ENCODE measurements around the gene BUD13. TPM values are rescaled to one million over a fixed set of nuclear protein-coding genes. Genes with fewer than 3 reads are reported as not detected.
A peak's percentile ranks its signal among the peaks of the same experiment; 100 is the strongest.

The BUD13 gene
- total RNA-seq, 1 donor from 2014 or later, result 16.9 TPM

DNA sequence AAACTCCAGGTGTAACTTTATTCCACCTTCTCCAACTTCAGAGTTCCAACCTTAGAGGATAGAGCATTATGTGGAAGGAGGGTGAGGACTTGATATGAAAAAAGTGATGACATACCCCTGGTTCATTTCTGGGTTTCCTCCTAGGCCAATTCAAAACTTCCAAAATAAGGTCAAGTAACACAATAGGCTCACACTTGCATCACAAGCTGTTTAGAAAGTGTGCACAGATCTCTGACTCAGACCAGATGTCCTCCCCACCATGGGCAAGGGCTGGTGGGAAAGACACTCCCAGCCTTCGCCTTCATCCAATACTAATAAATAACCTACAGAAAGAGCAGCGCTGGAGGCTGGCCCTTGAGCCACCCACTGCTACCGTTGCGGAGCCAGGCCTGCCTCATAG, 5.8 kb upstream of the BUD13 start:
- Mint-ChIP-seq H3K36me3 (ENCODE audit: low read depth, unreplicated experiment) (peaks cover 32% of the 10 kb centered on the region), H3K4me3 (ENCODE audit: unreplicated experiment) (no peak overlapping the region), H3K27ac (ENCODE audit: unreplicated experiment) (no peak overlapping the region), H3K9me3 (ENCODE audit: unreplicated experiment) (no peaks in the 10 kb centered on the region), H3K4me1 (ENCODE audit: unreplicated experiment) (peaks cover 2% of the 10 kb centered on the region), H3K27me3 (ENCODE audit: unreplicated experiment) (peaks cover 3% of the 10 kb centered on the region)
- no peak for TF ChIP-seq CTCF (IDR thresholded peaks at IDR 0.05; ENCODE audit: unreplicated experiment)
- no peak for DNase-seq (ENCODE audit: low spot score)

- peaks cover 5% of the 10 kb centered on the region for H3K27me3 Mint-ChIP-seq (ENCODE audit: unreplicated experiment)
- TF ChIP-seq CTCF (IDR thresholded peaks at IDR 0.05; ENCODE audit: unreplicated experiment), result no peak
- H3K36me3 Mint-ChIP-seq (ENCODE audit: low read depth, unreplicated experiment), result peaks cover 29% of the 10 kb centered on the region
- DNase-seq (ENCODE audit: low spot score), result no peak
- H3K4me3 Mint-ChIP-seq (ENCODE audit: unreplicated experiment), result peak overlapping the region; percentile 24
- peaks cover 7% of the 10 kb centered on the region for H3K4me1 Mint-ChIP-seq (ENCODE audit: unreplicated experiment)
- no peak overlapping the region for H3K27ac Mint-ChIP-seq (ENCODE audit: unreplicated experiment)
- no peaks in the 10 kb centered on the region for H3K9me3 Mint-ChIP-seq (ENCODE audit: unreplicated experiment)
Observed at GRCh38 chr11:116777056-116777455, 4.3 kb upstream of the BUD13 start.

DNA sequence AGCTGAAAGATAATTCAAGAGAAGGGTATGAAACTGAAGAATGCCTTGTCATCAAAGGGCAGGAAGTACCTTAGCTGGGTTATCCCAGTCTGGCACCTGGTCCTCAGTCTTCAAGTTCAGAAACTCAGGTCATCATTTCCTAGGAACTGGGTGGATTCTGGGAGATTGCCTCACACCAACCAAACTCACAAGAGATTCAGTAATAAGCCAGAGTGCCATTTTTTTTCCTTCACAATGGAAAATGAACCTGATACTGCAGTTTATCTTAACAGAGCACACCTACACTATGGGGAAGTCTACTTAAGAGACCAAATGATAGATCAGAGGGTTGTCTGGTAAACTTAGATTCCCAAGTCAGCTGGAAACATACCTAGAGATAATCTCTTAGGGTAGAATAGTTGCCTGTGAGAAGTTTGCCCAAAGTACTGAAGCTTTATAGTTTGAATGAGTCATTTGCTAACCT, 3.8 kb upstream of the BUD13 start:
- peaks cover 5% of the 10 kb centered on the region for H3K27me3 Mint-ChIP-seq (ENCODE audit: unreplicated experiment)
- no peak for TF ChIP-seq CTCF (IDR thresholded peaks at IDR 0.05; ENCODE audit: unreplicated experiment)
- peak overlapping the region; percentile 24 for H3K4me3 Mint-ChIP-seq (ENCODE audit: unreplicated experiment)
- peaks cover 11% of the 10 kb centered on the region for H3K4me1 Mint-ChIP-seq (ENCODE audit: unreplicated experiment)
- no peaks in the 10 kb centered on the region for H3K9me3 Mint-ChIP-seq (ENCODE audit: unreplicated experiment)
- peaks cover 27% of the 10 kb centered on the region for H3K36me3 Mint-ChIP-seq (ENCODE audit: low read depth, unreplicated experiment)
- no peak for DNase-seq (ENCODE audit: low spot score)
- no peak overlapping the region for H3K27ac Mint-ChIP-seq (ENCODE audit: unreplicated experiment)

DNA sequence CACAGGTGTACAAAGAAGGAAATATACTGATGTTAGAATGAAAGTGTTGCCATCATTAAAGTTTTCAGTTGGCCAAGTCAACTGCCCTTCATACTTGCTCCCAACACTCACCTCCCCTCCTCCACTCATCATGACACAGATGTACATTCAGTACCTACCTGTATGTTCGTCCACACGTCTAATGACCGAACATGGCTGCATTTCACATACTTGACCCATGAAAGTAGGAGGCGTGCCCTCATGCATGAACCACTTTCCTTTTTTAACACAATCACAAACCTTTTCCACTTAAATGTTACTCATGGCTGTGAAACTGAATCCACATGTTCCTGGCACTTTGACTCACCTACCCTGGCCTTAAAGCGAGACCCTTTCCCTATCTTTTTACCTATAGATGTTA, 3.2 kb upstream of the BUD13 start:
- peaks cover 5% of the 10 kb centered on the region for H3K27me3 Mint-ChIP-seq (ENCODE audit: unreplicated experiment)
- peak overlapping the region; percentile 7 for H3K4me3 Mint-ChIP-seq (ENCODE audit: unreplicated experiment)
- no peak for TF ChIP-seq CTCF (IDR thresholded peaks at IDR 0.05; ENCODE audit: unreplicated experiment)
- H3K9me3 Mint-ChIP-seq (ENCODE audit: unreplicated experiment), result no peaks in the 10 kb centered on the region
- peaks cover 17% of the 10 kb centered on the region for H3K4me1 Mint-ChIP-seq (ENCODE audit: unreplicated experiment)
- no peak overlapping the region for H3K27ac Mint-ChIP-seq (ENCODE audit: unreplicated experiment)
- no peak for DNase-seq (ENCODE audit: low spot score)
- H3K36me3 Mint-ChIP-seq (ENCODE audit: low read depth, unreplicated experiment), result peaks cover 24% of the 10 kb centered on the region

DNA sequence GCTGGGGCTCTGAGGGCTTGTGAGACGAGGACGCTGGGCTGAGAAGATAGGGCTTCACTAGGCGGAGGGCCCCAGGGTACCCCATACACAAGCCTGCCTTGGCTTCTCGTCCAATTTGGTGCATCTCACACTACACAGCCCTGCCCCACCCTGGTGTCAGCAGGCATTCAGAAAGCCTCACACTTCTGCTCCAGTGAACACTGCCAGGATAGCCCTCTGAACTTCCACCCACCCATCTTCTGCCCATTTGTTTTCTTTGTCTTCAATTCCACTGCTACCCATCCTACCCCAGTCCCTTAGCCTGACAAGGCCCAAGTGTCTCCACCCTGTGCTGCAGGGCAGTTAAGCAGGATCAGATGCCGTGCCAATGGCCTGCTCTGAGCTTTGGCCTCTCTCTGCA, 1.9 kb upstream of the BUD13 start:
- Mint-ChIP-seq H3K27ac (ENCODE audit: unreplicated experiment) (no peak overlapping the region), H3K9me3 (ENCODE audit: unreplicated experiment) (no peaks in the 10 kb centered on the region), H3K27me3 (ENCODE audit: unreplicated experiment) (peaks cover 5% of the 10 kb centered on the region), H3K4me3 (ENCODE audit: unreplicated experiment) (no peak overlapping the region), H3K36me3 (ENCODE audit: low read depth, unreplicated experiment) (peaks cover 24% of the 10 kb centered on the region), H3K4me1 (ENCODE audit: unreplicated experiment) (peaks cover 23% of the 10 kb centered on the region)
- no peak for DNase-seq (ENCODE audit: low spot score)
- TF ChIP-seq CTCF (IDR thresholded peaks at IDR 0.05; ENCODE audit: unreplicated experiment), result no peak
